ENCODE results near the gene NAPG.

GRCh38 chr18:10526561-10526949, 728 bp downstream of the NAPG start:
- no peak for TF ChIP-seq CTCF (IDR thresholded peaks at IDR 0.05)
- no peak for TF ChIP-seq POLR2A (IDR thresholded peaks at IDR 0.05)
